ENCODE measurements around the gene RSL24D1. TPM values are rescaled to one million over a fixed set of nuclear protein-coding genes. Genes with fewer than 3 reads are reported as not detected.

The RSL24D1 gene
- total and polyA plus RNA-seq, 2 of the 13 experiments (the other 11 are each of a cell fraction or from before 2014, with no cell fraction given): 58.8 to 100.0 TPM

DNA sequence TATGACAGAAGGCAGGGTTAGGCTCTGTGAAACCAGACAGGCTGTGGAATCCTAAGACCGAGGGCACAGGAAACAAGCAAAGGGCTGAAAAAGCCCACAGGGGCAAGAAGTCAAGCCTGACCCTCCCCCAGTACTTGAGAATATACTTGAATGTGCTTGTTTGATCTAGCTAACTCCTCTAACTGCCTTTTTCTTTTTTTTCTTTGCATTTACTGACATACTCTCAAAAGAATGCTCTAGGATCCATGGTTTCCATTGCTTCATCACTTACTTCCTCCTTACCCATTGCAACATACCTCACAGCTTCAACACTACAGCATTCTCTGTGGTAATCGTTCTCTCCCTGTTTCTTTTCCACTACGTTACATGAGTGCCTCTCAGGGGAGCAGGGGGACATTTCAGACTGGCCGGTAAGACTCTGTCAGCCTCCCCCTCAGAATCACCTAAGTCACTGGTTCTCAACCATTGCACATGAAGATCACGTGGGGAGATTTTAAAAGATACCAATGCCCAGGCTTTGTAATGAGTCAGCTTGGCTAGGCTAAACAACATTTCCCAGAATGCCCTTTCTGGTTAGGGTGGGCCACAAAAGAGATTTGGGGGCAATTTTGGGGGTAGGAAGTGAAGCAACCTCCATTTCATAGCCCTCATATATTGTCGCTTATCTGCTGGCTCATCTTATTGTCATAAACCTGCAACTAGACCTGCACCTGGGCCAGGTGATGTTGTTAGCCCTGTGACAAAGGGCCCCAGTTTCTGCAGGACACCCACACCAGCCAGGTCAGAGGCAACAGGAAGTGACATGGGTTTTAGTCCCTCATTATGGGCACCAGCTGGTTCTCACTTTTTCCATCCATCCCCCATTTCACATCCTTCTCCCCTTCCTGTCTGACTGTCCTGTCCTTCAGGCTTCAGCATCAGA lies 24.6 kb upstream of the RSL24D1 start (continued):
- TF ChIP-seq, protein P1, sequence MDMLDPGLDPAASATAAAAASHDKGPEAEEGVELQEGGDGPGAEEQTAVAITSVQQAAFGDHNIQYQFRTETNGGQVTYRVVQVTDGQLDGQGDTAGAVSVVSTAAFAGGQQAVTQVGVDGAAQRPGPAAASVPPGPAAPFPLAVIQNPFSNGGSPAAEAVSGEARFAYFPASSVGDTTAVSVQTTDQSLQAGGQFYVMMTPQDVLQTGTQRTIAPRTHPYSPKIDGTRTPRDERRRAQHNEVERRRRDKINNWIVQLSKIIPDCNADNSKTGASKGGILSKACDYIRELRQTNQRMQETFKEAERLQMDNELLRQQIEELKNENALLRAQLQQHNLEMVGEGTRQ (IDR thresholded peaks at IDR 0.05; ENCODE audit: low read depth, low read length): no peak
- TF ChIP-seq, protein P1 (CRISPR knock-in tag; IDR thresholded peaks at IDR 0.05; ENCODE audit: borderline replicate concordance): no peak
- TF ChIP-seq GATAD2A (CRISPR knock-in tag; IDR thresholded peaks at IDR 0.05): peak; percentile 90
- TF ChIP-seq U2AF2 (IDR thresholded peaks at IDR 0.05; ENCODE audit: low read depth, low read length): no peak
- TF ChIP-seq FIP1L1 (IDR thresholded peaks at IDR 0.05; ENCODE audit: borderline replicate concordance, insufficient read depth, low read depth, low read length): no peak
- TF ChIP-seq ATF1 (CRISPR knock-in tag; IDR thresholded peaks at IDR 0.05): no peak
- TF ChIP-seq ZNF326 (CRISPR knock-in tag; IDR thresholded peaks at IDR 0.05; ENCODE audit: borderline replicate concordance): no peak
- no peak for TF ChIP-seq IRF9 (CRISPR knock-in tag; IDR thresholded peaks at IDR 0.05; ENCODE audit: borderline replicate concordance)
- TF ChIP-seq ZUFSP (CRISPR knock-in tag; IDR thresholded peaks at IDR 0.05; ENCODE audit: borderline replicate concordance): no peak
- no peak for TF ChIP-seq TARDBP (CRISPR knock-in tag; IDR thresholded peaks at IDR 0.05)
- TF ChIP-seq ATRX (CRISPR knock-in tag; IDR thresholded peaks at IDR 0.05; ENCODE audit: borderline replicate concordance): no peak
- TF ChIP-seq ZNF362 (CRISPR knock-in tag; IDR thresholded peaks at IDR 0.05; ENCODE audit: borderline replicate concordance): peak; percentile 39; the same call in 1 of the 2 replicates
- TF ChIP-seq, protein P2, sequence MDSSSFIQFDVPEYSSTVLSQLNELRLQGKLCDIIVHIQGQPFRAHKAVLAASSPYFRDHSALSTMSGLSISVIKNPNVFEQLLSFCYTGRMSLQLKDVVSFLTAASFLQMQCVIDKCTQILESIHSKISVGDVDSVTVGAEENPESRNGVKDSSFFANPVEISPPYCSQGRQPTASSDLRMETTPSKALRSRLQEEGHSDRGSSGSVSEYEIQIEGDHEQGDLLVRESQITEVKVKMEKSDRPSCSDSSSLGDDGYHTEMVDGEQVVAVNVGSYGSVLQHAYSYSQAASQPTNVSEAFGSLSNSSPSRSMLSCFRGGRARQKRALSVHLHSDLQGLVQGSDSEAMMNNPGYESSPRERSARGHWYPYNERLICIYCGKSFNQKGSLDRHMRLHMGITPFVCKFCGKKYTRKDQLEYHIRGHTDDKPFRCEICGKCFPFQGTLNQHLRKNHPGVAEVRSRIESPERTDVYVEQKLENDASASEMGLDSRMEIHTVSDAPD (CRISPR knock-in tag; IDR thresholded peaks at IDR 0.05): no peak
- TF ChIP-seq NR2F2 (IDR thresholded peaks at IDR 0.05; ENCODE audit: borderline replicate concordance, low read depth): no peak
- peak; percentile 52 for TF ChIP-seq SOX5 (CRISPR knock-in tag; IDR thresholded peaks at IDR 0.05; ENCODE audit: borderline replicate concordance)
- no peak for TF ChIP-seq ZNF770 (CRISPR knock-in tag; IDR thresholded peaks at IDR 0.05)

Data from HepG2 (cell line).